GM20431 (cell line): ENCODE results near the gene LSM3.

Source experiments
- in situ Hi-C: fragments of 300-500 bp; cut with MseI, MboI; formaldehyde crosslinking; loops from one replicate; pipeline ENCODE4 v1.15.0; 2020; ENCODE audit warnings: low sequenced_read_pairs; ENCODE audit not compliant: unreplicated experiment

The LSM3 gene

GRCh38 chr3:14178247-14179113 lies at the start of gene LSM3, which contains the start of gene XPC:
TSS of gene LSM3 (plus strand) at chr3:14178817. CDS start at chr3:14178861, 44 bp downstream.
TSS of gene XPC (minus strand) at chr3:14178601. CDS start at chr3:14178568, 33 bp downstream.
- in situ Hi-C loops, result no loop called here

- in situ Hi-C loops, result no loop called here
Measured at GRCh38 chr3:14129296-14129695, 49.3 kb upstream of the LSM3 start.

DNA sequence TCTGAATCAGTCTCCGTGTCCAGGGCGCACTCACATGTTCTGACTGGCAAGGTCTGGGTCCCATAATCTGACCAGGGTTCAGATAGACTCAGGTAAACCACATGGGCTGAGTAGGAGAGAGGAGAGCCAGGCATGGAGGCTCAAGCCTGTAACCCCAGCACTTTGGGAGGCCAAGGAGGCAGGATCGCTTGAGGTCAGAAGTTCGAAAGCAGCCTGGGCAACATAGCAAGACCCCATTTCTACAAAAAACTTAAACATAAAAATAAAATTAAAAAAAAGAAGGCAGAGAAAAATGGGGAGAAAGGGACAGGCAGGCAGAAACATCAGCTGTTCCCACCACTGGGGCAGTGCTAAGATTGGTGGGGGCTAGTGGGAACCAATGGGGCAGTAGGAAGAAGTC lies 48.4 kb upstream of the LSM3 start:
- in situ Hi-C loops, result no loop called here

DNA sequence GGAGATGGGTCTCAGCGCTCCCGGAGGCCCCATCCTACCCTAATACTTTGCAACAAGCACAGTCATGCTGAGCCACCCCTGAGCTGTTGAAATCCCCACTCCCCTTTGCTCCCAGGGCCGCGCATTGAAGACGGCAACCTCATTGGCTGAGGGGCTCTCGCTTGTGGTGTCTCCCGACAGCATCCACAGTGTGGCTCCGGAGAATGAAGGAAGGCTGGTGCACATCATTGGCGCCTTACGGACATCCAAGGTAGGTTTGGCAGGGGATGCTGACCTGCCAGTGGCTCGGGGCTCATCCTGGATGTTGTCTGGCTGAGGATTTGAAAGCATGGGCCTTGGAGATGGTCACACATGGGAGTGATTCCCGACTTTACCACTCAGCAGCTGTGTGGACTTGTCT lies 47.9 kb upstream of the LSM3 start:
- in situ Hi-C loops, result no loop called here

GRCh38 chr3:14131134-14131533 lies 47.5 kb upstream of the LSM3 start:
- in situ Hi-C loops, result no loop called here

- in situ Hi-C loops, result no loop called here
Measured at GRCh38 chr3:14132120-14132519, 46.5 kb upstream of the LSM3 start.

DNA sequence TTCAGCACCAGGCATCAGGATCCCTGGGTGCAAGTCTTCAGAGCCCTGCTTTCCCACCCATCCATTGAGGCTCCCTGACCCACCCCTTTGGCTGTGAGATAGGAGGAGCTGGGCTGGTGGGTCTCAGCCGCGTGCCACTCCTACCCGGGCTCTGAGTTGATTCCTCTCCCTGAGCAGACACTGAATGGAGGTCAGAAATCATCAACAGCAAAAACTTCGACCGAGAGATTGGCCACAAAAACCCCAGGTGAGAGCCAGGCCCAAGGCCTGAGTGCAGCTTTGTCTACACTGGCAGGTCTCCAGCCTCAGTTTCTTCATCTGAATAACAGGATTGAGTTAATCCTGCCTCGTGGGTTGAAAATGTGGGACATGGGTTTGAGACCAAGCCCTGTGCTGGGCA lies 45.9 kb upstream of the LSM3 start:
- in situ Hi-C loops, result no loop called here

DNA sequence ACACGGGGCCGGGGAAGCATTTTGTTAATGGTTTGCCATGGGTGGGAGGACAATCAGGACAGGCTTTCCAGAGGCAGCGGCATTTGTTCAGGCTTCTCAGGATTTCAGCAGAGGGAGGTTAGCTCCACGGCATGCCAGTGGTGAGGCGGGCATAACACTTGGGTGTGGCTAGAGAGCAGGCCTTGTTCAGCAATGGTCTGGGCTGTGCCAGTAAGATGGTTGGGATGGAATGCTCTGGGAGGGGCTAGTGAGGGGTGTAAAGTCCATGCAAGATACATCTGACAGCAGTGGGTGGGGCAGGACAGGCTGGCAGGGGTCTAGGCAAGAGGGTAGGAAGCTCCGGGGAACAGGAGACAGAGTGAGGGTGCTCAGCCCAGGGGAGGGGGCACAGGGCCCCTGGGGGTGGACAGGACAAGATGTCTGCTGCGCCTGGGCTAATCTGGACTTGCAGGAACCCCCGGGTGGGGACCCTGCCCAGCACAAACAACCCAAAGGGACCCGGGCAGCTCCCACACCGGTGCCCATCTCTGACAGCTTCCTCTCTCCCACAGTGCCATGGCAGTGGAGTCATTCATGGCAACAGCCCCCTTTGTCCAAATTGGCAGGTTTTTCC lies 45.3 kb upstream of the LSM3 start:
- in situ Hi-C loops, result no loop called here

- in situ Hi-C loops, result no loop called here
Measured at GRCh38 chr3:14133876-14134275, 44.7 kb upstream of the LSM3 start.

GRCh38 chr3:14134291-14134690 lies 44.3 kb upstream of the LSM3 start:
- in situ Hi-C loops, result no loop called here

- in situ Hi-C loops, result no loop called here
Measured at GRCh38 chr3:14135581-14135980, 43.0 kb upstream of the LSM3 start.

GRCh38 chr3:14137004-14137403 lies 41.6 kb upstream of the LSM3 start:
- in situ Hi-C loops, result no loop called here

DNA sequence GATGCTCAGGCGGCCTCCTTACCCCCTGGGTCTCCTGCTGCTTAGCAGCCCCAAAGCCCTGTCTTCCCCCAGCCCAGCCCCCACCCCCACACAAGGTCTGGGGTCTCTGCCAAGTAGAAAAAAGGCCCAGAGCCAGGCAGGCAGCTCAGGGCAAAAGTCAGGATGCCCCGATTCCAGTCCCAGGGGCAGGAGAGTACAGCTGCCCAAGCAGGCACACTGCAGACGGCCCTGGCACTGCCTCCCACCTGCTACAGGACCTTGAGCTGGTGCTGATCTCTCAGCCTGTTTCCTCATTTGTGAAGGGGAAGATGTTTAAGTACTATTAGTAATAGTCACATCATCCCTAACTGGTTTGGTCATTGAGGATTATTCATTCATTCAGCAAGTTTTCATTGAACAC lies 41.2 kb upstream of the LSM3 start:
- in situ Hi-C loops, result no loop called here

DNA sequence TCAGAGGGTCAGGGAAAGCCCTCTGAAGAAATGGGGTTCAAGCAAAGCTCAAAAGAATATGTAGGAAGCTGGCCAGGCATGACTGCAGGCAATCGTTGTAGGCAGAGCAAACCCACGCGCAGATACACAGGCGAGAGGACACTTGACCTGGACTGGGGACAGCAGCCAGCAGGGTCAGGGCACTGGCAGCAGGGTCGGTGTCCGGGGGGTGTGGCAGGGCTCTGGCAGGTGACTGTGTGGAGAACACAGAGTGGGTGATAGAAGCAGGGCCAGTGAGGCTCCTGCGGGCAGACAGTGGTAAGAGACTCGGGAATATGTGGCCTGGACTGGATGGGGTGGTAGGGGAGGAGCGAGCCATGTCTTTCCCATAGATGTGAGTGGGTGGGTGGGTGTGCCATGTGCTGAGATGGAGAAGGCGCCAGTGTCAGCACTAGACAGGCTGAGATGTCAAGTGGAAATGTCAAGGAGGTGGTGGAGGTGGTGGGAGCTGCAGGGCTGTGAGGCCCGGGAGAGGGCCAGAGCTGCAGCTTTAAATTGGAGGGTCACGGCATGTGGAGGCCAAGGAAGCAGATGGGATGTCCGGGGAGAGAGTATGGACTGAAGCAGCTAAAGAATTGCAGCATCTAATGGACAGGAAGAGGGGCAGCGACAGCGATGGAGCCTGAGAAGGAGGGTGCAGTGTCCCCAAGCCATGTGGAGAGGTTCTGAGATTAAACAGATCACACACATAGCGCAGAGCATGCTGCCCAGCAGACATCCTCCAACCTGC lies 40.3 kb upstream of the LSM3 start:
- in situ Hi-C loops, result no loop called here

DNA sequence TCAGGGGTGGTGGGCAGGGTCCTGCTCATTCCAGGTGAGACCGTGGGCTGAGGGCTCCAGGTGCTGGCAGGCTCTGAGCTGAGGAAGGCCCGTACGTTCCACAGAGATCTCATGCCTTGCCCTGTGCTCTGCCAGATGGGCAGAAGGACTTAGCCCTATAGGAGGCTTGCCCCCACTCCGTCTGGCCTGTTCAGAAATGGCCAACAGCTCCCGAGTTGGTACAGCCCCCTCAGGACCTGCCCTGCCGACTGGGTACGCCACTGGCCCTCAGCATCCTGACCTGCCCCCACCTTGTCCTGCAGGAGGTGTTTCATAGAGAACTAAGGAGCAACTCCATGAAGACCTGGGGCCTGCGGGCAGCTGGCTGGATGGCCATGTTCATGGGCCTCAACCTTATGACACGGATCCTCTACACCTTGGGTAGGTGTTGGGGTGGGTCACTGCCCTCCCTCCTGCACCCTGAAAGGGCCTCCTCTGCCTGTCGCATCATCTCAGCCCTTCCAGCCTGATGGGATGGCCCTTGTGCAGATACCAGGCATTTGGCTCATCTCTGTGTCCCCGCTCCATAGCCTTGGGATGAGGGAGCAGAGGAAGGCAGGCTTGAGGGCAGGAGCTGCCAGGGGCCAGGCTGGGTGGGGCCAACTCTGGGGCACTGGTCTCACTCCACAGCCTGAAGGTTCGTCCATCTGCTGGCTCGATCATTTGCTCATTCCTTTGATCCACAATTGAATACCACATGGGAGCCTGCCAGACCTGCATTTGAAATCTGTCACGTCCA lies 39.5 kb upstream of the LSM3 start:
- in situ Hi-C loops, result no loop called here

DNA sequence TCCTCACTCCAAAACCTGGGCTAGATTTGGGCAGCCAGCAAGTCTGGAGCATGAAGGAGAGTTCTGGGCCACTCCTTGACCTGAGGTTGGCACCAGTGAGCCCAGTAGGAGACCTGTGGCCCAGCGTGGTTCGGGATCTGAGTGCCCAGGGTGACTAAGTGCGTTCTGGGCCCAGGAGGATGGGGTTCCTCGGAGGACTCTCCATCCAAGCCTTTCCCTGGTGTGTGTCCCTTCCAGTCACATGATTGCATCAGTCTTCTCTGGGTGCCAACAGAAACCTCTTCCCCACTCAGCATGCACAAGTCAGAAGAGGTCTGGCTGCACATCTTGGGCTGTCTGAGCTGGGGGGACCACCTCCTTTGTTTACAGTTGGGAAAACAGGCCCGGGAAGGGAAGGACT lies 38.8 kb upstream of the LSM3 start:
- in situ Hi-C loops, result no loop called here

DNA sequence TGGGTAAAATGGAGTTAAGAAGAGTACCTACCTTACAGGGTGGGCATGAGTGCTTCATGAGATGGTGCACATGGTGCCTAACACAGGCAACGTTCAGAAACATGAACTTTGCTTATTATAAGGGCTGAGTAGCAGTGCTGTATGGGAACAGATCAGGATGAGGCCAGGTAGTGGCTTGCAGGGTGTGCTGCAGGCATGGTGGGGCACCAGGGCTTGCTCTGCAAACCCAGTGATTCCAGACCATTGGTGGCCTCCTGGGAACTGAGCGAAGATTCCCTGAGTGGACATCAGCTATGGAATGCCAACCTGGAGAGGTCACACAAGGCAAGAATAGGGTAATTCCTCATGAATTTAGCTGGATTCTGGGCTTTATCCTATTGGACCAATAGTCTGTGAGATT lies 37.9 kb upstream of the LSM3 start:
- in situ Hi-C loops, result no loop called here

DNA sequence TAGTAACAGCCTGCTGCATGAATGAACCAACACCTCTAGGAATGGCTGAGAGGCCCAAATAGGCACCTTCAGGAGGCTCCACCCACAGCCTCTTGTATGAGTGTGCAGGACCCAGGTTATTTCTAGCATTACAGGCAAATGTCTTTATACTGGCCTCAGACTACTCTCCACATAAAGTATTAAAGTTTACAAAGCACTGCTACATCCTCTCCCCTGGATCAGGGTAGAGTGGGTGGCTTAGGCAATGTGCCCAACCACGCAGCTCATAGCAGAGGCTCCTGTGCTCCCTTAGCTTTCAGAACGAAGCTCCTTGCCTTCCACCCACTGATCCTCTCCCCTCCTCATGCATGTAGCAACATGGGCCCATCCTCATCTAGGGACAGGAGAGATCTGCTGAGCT lies 37.5 kb upstream of the LSM3 start:
- in situ Hi-C loops, result no loop called here

DNA sequence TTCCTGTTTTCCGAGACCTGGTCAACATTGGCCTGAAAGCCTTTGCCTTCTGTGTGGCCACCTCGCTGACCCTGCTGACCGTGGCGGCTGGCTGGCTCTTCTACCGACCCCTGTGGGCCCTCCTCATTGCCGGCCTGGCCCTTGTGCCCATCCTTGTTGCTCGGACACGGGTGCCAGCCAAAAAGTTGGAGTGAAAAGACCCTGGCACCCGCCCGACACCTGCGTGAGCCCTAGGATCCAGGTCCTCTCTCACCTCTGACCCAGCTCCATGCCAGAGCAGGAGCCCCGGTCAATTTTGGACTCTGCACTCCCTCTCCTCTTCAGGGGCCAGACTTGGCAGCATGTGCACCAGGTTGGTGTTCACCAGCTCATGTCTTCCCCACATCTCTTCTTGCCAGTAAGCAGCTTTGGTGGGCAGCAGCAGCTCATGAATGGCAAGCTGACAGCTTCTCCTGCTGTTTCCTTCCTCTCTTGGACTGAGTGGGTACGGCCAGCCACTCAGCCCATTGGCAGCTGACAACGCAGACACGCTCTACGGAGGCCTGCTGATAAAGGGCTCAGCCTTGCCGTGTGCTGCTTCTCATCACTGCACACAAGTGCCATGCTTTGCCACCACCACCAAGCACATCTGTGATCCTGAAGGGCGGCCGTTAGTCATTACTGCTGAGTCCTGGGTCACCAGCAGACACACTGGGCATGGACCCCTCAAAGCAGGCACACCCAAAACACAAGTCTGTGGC lies 36.8 kb upstream of the LSM3 start:
- in situ Hi-C loops, result no loop called here
